KOPT-K1 (cell line): ENCODE data around the gene LYRM1.
"Not testable (repeated sequence)": the region's sequence is repeated elsewhere in the genome, so short reads cannot be mapped to it uniquely, and the experiment has no call there.

ENCODE experiments used
- H3K27ac ChIP-seq: fragments of 200-600 bp; sonication (generic); 2 replicates; pipeline ENCODE4 v1.5.1; 2016; ENCODE audit warnings: antibody characterized with exemption, mild to moderate bottlenecking, low read depth, low read length; ENCODE audit not compliant: poor library complexity, severe bottlenecking
- H3K36me3 ChIP-seq: fragments of 200-600 bp; sonication (generic); 2 replicates; pipeline ENCODE4 v1.5.1; 2017; ENCODE audit warnings: antibody characterized with exemption, mild to moderate bottlenecking, low read length, moderate library complexity; ENCODE audit not compliant: insufficient read depth
- H3K9me3 ChIP-seq: fragments of 200-600 bp; sonication (generic); 2 replicates; pipeline ENCODE4 v1.5.1; 2017; ENCODE audit warnings: antibody characterized with exemption, low read length, mild to moderate bottlenecking; ENCODE audit not compliant: insufficient read depth, poor library complexity, severe bottlenecking

The LYRM1 gene

DNA sequence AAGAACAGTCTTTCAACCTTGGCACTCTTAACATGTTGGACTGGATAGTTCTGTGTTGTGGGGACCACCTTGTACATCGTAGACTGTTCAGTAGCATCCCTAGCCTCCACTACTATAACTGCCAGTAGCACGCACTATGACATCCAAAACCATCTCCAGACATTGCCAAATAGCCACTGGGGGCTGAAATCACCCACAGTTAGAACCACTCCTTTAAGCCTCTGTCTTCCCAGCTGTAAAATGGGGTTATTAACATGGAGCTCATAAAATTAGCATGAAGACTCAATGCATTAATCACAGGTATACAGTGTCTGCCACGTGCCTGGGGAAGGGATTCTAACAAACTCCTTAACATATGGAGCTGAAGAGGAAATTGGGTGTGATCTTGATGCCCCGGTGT, 49.7 kb downstream of the LYRM1 start:
- no peaks in the 10 kb centered on the region for H3K9me3 ChIP-seq
- no peak overlapping the region for H3K27ac ChIP-seq
- no peaks in the 10 kb centered on the region for H3K36me3 ChIP-seq

DNA sequence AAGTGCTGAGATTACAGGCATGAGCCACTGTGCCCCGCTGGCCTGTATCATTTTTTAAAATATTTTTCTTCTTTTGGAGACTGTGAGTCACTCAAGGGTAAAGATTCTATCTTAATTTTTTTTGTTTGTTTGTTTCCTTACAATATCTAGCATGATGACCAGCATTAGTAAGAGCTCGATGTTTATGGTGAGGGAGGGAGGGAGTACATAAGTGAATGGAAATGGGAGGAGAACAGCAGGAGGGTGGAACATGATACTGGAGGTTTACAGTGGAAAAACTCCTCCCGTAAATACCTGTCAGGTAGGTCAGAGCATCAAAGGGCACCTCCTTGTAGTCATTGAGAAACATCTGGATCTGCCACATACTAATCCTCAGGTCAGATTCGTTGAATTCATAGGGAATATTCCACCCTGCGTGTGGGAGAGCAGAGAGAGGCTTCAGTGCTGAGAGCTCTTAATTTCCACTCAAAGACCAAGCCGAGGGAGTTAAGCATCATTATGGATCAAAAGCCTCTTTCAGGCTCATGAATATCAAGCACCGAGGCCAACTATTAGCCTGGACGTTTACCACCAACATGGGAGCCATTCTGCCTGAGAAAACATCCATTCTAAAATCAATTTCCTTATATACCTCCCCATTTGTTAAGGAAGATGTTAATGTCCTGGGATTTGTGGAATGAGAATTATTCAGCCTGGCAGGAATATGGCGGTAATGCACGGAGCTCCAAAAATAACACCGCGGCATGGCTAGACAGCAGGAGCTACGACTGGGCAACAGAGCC, 51.8 kb downstream of the LYRM1 start:
- H3K27ac ChIP-seq = no peak overlapping the region
- H3K36me3 ChIP-seq = no peaks in the 10 kb centered on the region
- H3K9me3 ChIP-seq = no peaks in the 10 kb centered on the region

DNA sequence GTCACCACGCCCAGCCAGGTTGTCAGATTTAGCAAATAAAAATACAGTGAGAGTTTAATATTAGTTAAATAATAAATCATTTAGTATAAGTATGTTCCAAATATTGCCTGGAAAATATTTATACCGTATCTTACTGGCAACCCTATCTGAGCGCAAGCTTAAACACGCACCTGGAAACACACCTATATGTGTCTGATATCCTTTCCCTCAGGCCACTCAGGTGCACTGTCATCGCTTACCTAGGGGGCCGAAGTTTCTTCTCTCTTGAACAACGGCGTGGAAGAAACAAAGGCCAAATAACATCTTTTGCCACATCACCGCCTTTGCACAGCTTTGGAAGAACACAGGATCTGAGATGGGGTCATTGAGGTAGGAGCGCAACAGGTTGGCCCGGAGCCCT, 54.0 kb downstream of the LYRM1 start:
- no peaks in the 10 kb centered on the region for H3K36me3 ChIP-seq
- no peaks in the 10 kb centered on the region for H3K9me3 ChIP-seq

DNA sequence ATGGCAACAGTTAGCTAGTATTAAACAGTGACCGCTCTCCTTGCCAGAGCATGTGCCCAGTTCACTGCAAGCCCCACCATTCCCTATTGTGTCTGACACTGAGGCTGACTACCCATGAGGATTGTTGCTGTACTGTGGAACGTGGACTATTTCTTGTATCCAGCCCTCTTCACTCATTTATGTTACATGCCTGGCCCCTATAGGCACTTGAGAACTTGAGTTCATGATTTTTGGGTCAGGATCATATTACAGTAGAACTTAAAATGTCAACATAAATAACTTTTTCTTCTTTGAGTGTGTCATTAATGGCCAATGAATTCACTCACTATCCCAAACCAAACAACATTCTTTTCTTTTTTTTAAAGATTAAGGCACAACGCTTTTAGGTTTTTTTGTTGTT, 55.7 kb downstream of the LYRM1 start:
- no peaks in the 10 kb centered on the region for H3K9me3 ChIP-seq
- H3K27ac ChIP-seq = no peak overlapping the region

More for the DNA sequence above, 54.0 kb downstream of the LYRM1 start:
- H3K27ac ChIP-seq = no peak overlapping the region

DNA sequence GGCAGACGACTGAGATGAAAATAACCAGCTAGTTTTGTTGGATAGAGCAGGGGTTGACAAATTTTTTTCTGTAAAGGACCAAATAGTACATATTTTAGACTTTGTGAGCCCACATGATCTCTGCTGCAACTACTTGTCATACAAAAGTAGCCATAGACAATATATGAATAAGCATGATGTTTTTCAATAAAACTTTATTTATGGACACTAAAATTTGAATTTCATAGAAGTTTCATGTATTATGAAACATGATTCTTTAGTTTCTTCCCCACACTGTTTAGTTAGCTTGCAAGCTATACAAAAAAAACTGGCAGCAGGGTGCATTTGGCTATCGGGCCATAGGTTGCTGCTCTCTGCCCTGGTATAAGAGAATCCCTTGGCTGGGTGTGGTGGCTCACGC, 56.6 kb downstream of the LYRM1 start:
- H3K36me3 ChIP-seq = no peaks in the 10 kb centered on the region
- no peak overlapping the region for H3K27ac ChIP-seq
- no peaks in the 10 kb centered on the region for H3K9me3 ChIP-seq

More for the DNA sequence above, 55.7 kb downstream of the LYRM1 start:
- no peaks in the 10 kb centered on the region for H3K36me3 ChIP-seq

DNA sequence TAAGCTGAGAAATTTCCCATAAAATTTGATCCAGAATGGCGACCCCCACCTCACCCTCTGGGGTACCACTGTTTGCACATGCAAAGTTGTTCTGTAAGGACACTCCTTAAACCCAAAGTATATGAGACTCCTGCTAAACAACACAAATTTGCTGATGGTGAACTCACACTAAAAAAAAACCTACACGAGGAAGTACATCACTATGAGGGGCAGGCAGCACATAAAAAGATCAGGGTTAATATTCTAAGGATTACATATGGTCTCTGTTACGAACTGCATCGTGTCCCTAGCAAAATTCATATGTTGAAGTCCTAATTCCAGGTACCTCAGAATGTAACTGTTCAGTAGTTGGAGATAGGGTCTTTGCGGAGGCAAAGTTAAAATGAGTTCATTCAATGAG, 60.3 kb downstream of the LYRM1 start:
- H3K27ac ChIP-seq = no peak overlapping the region
- H3K36me3 ChIP-seq = no peaks in the 10 kb centered on the region
- H3K9me3 ChIP-seq = no peaks in the 10 kb centered on the region

DNA sequence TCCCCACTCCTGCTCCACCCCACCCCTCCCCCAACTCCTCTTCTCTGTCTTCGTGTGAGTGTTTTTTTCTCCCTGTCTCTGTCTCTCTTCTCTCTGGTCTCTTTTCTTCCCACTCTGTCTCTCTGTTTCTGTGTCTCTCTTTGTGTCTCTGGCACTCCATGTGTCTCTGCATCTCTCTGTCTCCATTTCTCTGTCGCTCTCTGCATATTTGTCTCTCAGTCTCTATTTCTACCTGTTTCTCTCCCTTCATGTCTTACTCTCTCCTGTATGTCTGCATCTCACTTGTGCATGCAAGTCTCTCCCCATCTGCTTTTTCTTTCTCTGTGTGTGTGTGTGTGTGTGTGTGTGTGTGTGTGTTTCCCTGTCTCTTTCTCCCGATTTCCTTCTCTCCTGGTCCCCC, 68.2 kb downstream of the LYRM1 start:
- no peaks in the 10 kb centered on the region for H3K36me3 ChIP-seq
- no peaks in the 10 kb centered on the region for H3K9me3 ChIP-seq
- H3K27ac ChIP-seq = no peak overlapping the region

DNA sequence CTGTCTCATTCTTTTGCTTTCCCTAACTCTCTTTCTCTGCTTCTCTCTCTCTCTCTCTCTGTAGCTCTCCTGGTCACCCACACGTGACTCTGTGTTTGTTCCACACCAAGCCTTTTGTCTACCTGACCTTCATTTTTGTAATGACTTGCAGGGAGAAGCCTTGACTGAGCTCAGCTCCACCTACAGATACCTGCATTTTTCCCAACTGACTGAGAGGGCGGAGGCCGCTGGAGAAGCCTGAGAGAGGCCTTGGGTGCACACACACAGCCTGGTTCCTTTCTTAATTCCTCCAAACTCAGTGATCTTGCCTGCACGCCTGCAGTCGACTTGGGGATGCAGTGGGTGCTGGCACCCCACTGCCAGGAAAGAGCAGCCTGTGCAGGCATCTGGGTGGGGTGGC, 68.8 kb downstream of the LYRM1 start:
- H3K36me3 ChIP-seq = no peaks in the 10 kb centered on the region
- H3K9me3 ChIP-seq = no peaks in the 10 kb centered on the region
- no peak overlapping the region for H3K27ac ChIP-seq

DNA sequence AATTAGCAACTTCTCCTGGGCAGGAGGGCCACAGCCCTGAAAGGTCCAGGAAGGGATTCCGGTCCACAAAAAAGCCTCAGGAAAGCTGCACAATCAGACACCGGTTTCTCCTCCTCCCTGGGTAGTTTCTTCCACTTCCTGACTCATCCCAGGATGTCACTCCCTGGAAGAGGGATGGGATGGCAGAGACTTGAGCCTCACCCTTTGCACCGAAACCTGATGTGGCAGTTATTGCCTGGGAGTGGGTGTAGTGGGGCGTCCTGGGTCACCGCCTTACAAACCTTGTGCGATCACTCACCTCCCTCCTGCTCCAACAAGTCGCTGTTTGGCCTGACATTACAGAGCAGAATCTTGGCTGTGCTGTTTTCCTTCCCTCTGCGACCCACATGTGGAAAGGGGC, 70.8 kb downstream of the LYRM1 start:
- H3K27ac ChIP-seq = no peak overlapping the region

DNA sequence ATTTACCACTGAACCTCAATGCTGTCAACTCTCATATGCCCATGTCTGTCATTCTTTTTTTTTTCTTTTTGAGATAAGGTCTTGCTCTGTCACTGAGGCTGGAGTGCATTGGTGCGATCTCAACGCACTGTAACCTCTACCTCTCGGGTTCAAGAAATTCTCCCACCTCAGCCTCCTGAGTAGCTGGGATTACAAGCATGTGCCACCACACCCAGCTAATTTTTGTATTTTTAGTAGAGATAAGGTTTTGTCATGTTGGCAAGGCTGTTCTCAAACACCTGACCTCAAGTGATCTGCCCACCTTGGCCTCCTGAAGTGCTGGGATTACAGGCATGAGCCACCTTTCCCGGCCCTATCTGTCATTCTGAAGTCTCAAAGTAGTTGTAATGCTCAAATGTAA, 72.6 kb downstream of the LYRM1 start:
- H3K36me3 ChIP-seq, H3K9me3 ChIP-seq, H3K27ac ChIP-seq: not testable (repeated sequence)

More for the DNA sequence above, 70.8 kb downstream of the LYRM1 start:
- no peaks in the 10 kb centered on the region for H3K36me3 ChIP-seq
- no peaks in the 10 kb centered on the region for H3K9me3 ChIP-seq
